Neuronal stem cell (in vitro differentiated cells): ENCODE results near the gene ALDH1L1.

Experiments used
- DNase-seq: peaks from one replicate; pipeline ENCODE4 v3.0.0-alpha.2; 2013; ENCODE audit warnings: low spot score
- H2AFZ ChIP-seq: one replicate; pipeline ENCODE4 v1.6.1; 2013; ENCODE audit warnings: mild to moderate bottlenecking, low read length, inconsistent platforms
- H2AK5ac ChIP-seq: 2 replicates; pipeline ENCODE4 v1.6.1; 2013; ENCODE audit warnings: low read depth, mild to moderate bottlenecking, inconsistent platforms, low read length, moderate library complexity, mixed read lengths
- H2BK120ac ChIP-seq: 2 replicates; pipeline ENCODE4 v1.6.1; 2013; ENCODE audit warnings: low read depth, mild to moderate bottlenecking, inconsistent platforms, low read length, moderate library complexity, mixed read lengths
- H2BK12ac ChIP-seq: one replicate; pipeline ENCODE4 v1.6.1; 2013; ENCODE audit warnings: low read length, inconsistent platforms
- H2BK15ac ChIP-seq: 2 replicates; pipeline ENCODE4 v1.6.1; 2013; ENCODE audit warnings: mild to moderate bottlenecking, low read length, inconsistent platforms, mixed read lengths
- H2BK5ac ChIP-seq: one replicate; pipeline ENCODE4 v1.6.1; 2013; ENCODE audit warnings: inconsistent platforms, mild to moderate bottlenecking, low read length, moderate library complexity
- H3K14ac ChIP-seq: one replicate; pipeline ENCODE4 v1.6.1; 2013; ENCODE audit warnings: low read length, inconsistent platforms
- H3K18ac ChIP-seq: 2 replicates; pipeline ENCODE4 v1.6.1; 2013; ENCODE audit warnings: low read length, inconsistent platforms
- H3K23ac ChIP-seq: 2 replicates; pipeline ENCODE4 v1.6.1; 2013; ENCODE audit warnings: low read depth, mild to moderate bottlenecking, mixed read lengths, low read length, inconsistent platforms; ENCODE audit not compliant: poor library complexity
- H3K27ac ChIP-seq: replicated peaks from 3 replicates; pipeline ENCODE4 v1.5.1; 2013; ENCODE audit warnings: low read length, inconsistent platforms
- H3K27me3 ChIP-seq, 3 experiments: 2 replicates each; pipeline ENCODE4 v1.6.1; 2013; ENCODE audit warnings: low read length in 3 of 3, mild to moderate bottlenecking in 2 of 3, inconsistent platforms in 1 of 3, low read depth in 1 of 3, mixed read lengths in 1 of 3, moderate library complexity in 1 of 3; ENCODE audit not compliant: control insufficient read depth in 3 of 3, insufficient read depth in 3 of 3
- H3K36me3 ChIP-seq, 2 donors: replicated peaks in 1 of 2; 2 replicates each; pipeline ENCODE4 v1.6.1; 2013; ENCODE audit warnings: low read length in 2 of 2; ENCODE audit not compliant: control insufficient read depth in 2 of 2, insufficient read depth in 2 of 2
- H3K4ac ChIP-seq: 2 replicates; pipeline ENCODE4 v1.6.1; 2013; ENCODE audit warnings: inconsistent platforms, mild to moderate bottlenecking, low read length, moderate library complexity
- H3K4me1 ChIP-seq, 2 donors: 1 replicate in 1 of 2; 2 replicates in 1 of 2; pipeline ENCODE4 v1.6.1; 2013; ENCODE audit warnings: low read length in 2 of 2, low read depth in 1 of 2; ENCODE audit not compliant: control insufficient read depth in 2 of 2, insufficient read depth in 1 of 2
- H3K4me2 ChIP-seq: one replicate; pipeline ENCODE4 v1.6.1; 2013; ENCODE audit warnings: mild to moderate bottlenecking, low read length, inconsistent platforms; ENCODE audit not compliant: insufficient read depth, poor library complexity, severe bottlenecking
- H3K4me3 ChIP-seq, 2 donors: 2 replicates each; pipeline ENCODE4 v1.5.1; 2013; ENCODE audit warnings: low read length in 2 of 2, mild to moderate bottlenecking in 2 of 2, inconsistent platforms in 1 of 2, moderate library complexity in 1 of 2
- H3K79me1 ChIP-seq: one replicate; pipeline ENCODE4 v1.6.1; 2013; ENCODE audit warnings: low read depth, mild to moderate bottlenecking, inconsistent platforms, low read length, moderate library complexity
- H3K9ac ChIP-seq: one replicate; pipeline ENCODE4 v1.6.1; 2013; ENCODE audit warnings: mild to moderate bottlenecking, low read depth, low read length, inconsistent platforms; ENCODE audit not compliant: poor library complexity
- H3K9me3 ChIP-seq, 2 donors: replicated peaks in 1 of 2; 2 replicates each; pipeline versions ENCODE3 to v1.6.1; 2013; ENCODE audit warnings: low read length in 2 of 2, mild to moderate bottlenecking in 2 of 2, inconsistent platforms in 1 of 2, low read depth in 1 of 2, mixed read lengths in 1 of 2, moderate library complexity in 1 of 2; ENCODE audit not compliant: control insufficient read depth in 2 of 2, insufficient read depth in 1 of 2
- H4K8ac ChIP-seq: one replicate; pipeline ENCODE4 v1.6.1; 2013; ENCODE audit warnings: low read depth, mild to moderate bottlenecking, inconsistent platforms, low read length, moderate library complexity
- H4K91ac ChIP-seq: one replicate; pipeline ENCODE4 v1.6.1; 2013; ENCODE audit warnings: low read length, low read depth, mild to moderate bottlenecking, inconsistent platforms; ENCODE audit not compliant: poor library complexity
- WGBS, 2 donors: extraction: QIAGEN DNeasy Blood & Tissue Kit; methylation state at CpG; one replicate each; pipeline ENCODE4 v1.1.7; 2013; ENCODE audit warnings: missing lambda C conversion rate in 2 of 2, mixed read lengths in 1 of 2; ENCODE audit not compliant: insufficient read length in 2 of 2, insufficient replicate concordance in 1 of 2; ENCODE audit errors: extremely low coverage in 2 of 2; 5-methylcytosine and 5-hydroxymethylcytosine counted together

Gene ALDH1L1

DNA sequence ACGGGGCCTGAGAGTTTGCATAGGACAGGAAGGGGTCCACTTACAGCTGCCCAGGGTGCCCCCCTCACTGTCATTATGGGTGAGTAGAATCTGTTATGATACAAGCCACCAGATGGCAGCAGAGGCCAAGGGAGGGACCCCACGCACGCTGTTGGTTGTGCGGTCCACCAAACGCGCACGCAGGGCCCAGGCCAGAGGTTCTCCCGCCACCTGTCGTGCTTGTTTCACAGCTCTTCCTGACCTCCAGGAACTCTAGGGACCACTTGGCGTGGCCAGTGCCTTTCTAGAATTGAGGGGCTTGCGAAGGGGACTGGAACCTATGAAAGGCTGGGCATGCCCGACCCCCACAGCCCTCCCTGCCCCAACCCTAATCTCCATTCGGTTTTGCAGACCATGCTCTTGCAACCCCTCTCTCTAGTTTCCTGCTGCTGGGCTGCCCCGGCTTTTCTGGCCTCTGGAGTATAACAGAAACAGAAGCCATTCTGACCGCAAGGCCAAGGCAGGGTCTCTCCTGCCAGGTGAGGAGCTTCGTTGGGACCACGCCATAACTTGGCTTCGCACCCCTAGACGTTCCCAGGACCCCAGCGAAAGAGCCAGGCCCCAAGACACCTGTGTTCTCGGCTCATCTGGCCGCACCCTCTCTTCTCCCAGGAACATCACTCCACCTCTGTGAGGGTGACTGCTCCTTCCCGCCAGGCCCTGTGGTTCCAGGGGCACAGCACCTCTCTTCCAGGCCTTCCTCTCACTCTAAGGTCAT is 46.0 kb downstream of the ALDH1L1 start:
- Histone ChIP-seq H2BK15ac (peak overlapping the region; percentile 75), H3K27ac (no peak overlapping the region), H2AK5ac (peak overlapping the region; percentile 53), H3K36me3 (no peaks in the 10 kb centered on the region), H4K8ac (no peak overlapping the region), H3K4ac (no peak overlapping the region), H4K91ac (no peak overlapping the region), H3K18ac (peak overlapping the region; percentile 70), H3K4me2 (no peak overlapping the region), H3K9ac (no peak overlapping the region), H2BK12ac (peak overlapping the region; percentile 49), H2AFZ (peak overlapping the region; percentile 71), H3K4me3 (no peak overlapping the region), H2BK5ac (no peak overlapping the region), H3K14ac (no peak overlapping the region), H2BK120ac (no peak overlapping the region), H3K79me1 (no peaks in the 10 kb centered on the region), H3K27me3 (peaks cover 0 to 43% (median 0%) of the 10 kb centered on the region in 3 experiments), H3K4me1 (peaks cover 0 to 9% of the 10 kb centered on the region in 2 donors), H3K9me3 (no peaks in the 10 kb centered on the region), H3K23ac (no peak overlapping the region)
- DNase-seq, result peak; percentile 72
- WGBS, 2 donors, result no CpG with 5 or more reads among the region's 23 CpGs

DNA sequence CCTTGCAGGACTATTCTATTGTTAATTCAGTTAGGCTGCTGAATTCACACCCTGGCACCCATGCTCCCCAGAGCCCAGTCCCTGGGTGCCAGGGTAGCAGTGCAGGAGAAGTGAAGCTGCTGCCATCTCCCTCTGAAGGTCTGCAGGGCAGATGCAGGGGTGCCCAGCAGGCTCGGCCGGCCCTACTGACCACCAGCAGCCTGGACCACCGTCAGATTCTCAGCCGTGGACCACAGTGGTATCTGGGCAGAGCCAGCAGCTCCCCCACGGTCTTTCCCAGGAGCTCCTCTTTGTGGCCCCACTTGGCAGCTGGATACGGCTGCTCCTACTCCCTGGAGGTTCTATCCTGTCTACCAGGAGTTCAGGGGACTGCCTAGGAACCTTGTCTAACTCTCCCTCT is 46.8 kb downstream of the ALDH1L1 start:
- peak overlapping the region; percentile 53 for H2AK5ac ChIP-seq

GRCh38 chr3:126132751-126133511 is 47.5 kb downstream of the ALDH1L1 start:
- H3K18ac ChIP-seq, result peak overlapping the region; percentile 82
- H3K4ac ChIP-seq, result no peak overlapping the region
- no peak overlapping the region for H4K91ac ChIP-seq
- no peak overlapping the region for H3K4me3 ChIP-seq
- H3K9ac ChIP-seq, result peak overlapping the region; percentile 27
- H3K14ac ChIP-seq, result no peak overlapping the region
- H2BK12ac ChIP-seq, result peak overlapping the region; percentile 97
- H3K9me3 ChIP-seq, result no peaks in the 10 kb centered on the region
- H3K27ac ChIP-seq, result no peak overlapping the region
- WGBS, 2 donors, result no CpG with 5 or more reads among the region's 14 CpGs
- peaks cover 0 to 9% of the 10 kb centered on the region in 2 donors for H3K4me1 ChIP-seq
- H4K8ac ChIP-seq, result no peak overlapping the region
- peaks cover 0 to 43% (median 0%) of the 10 kb centered on the region in 3 experiments for H3K27me3 ChIP-seq
- H2BK5ac ChIP-seq, result no peak overlapping the region
- no peak overlapping the region for H2BK15ac ChIP-seq
- H3K79me1 ChIP-seq, result no peaks in the 10 kb centered on the region
- H2AK5ac ChIP-seq, result peak overlapping the region; percentile 95
- no peak overlapping the region for H3K23ac ChIP-seq
- no peaks in the 10 kb centered on the region for H3K36me3 ChIP-seq
- DNase-seq, result no peak
- H2BK120ac ChIP-seq, result peak overlapping the region; percentile 16
- no peak overlapping the region for H2AFZ ChIP-seq
- no peak overlapping the region for H3K4me2 ChIP-seq

More for the DNA sequence above, 46.8 kb downstream of the ALDH1L1 start:
- Histone ChIP-seq H2BK12ac (peak overlapping the region; percentile 65), H3K27me3 (peaks cover 0 to 43% (median 0%) of the 10 kb centered on the region in 3 experiments), H2BK15ac (peak overlapping the region; percentile 75), H3K36me3 (no peaks in the 10 kb centered on the region), H4K8ac (no peak overlapping the region), H3K4me3 (no peak overlapping the region), H2BK5ac (no peak overlapping the region), H3K23ac (no peak overlapping the region), H3K27ac (no peak overlapping the region), H2AFZ (no peak overlapping the region), H2BK120ac (no peak overlapping the region), H3K4me1 (peaks cover 0 to 9% of the 10 kb centered on the region in 2 donors), H3K14ac (no peak overlapping the region), H3K18ac (peak overlapping the region; percentile 72), H3K4ac (no peak overlapping the region), H4K91ac (no peak overlapping the region), H3K9ac (peak overlapping the region; percentile 18), H3K79me1 (no peaks in the 10 kb centered on the region), H3K4me2 (no peak overlapping the region), H3K9me3 (no peaks in the 10 kb centered on the region)
- WGBS, 2 donors, result no CpG with 5 or more reads among the region's 6 CpGs
- DNase-seq, result no peak
